Measurements from ENCODE around the gene CTNNBIP1.
"Not testable (repeated sequence)": the region's sequence is repeated elsewhere in the genome, so short reads cannot be mapped to it uniquely, and the experiment has no call there.

The CTNNBIP1 gene
- long read RNA-seq, donor 1, transcript CTNNBIP1-204 (5 exons, 1,206 nt) = major isoform, 31 of 37 reads
- long read RNA-seq, donor 1, partial matches to known transcripts = 5 of 37 reads
- long read RNA-seq, donor 1, other reads (novel, unspliced or antisense) = 0 of 37 reads
- long read RNA-seq, donor 2, transcript CTNNBIP1-204 (5 exons, 1,206 nt) = major isoform, 16 of 23 reads
- long read RNA-seq, donor 2, partial matches to known transcripts = 5 of 23 reads
- long read RNA-seq, donor 2, other reads (novel, unspliced or antisense) = 0 of 23 reads
- long read RNA-seq, donor 3, transcript CTNNBIP1-204 (5 exons, 1,206 nt) = major isoform, 13 of 16 reads
- long read RNA-seq, donor 3, partial matches to known transcripts = 0 of 16 reads
- long read RNA-seq, donor 3, other reads (novel, unspliced or antisense) = 0 of 16 reads
- long read RNA-seq, donor 4, transcript CTNNBIP1-204 (5 exons, 1,206 nt) = major isoform, 15 of 16 reads
- long read RNA-seq, donor 4, partial matches to known transcripts = 0 of 16 reads
- long read RNA-seq, donor 4, other reads (novel, unspliced or antisense) = 0 of 16 reads
- long read RNA-seq, donor 5, transcript CTNNBIP1-204 (5 exons, 1,206 nt) = major isoform, 17 of 19 reads
- long read RNA-seq, donor 5, partial matches to known transcripts = 0 of 19 reads
- long read RNA-seq, donor 5, other reads (novel, unspliced or antisense) = 0 of 19 reads
- long read RNA-seq, donor 6, transcript CTNNBIP1-204 (5 exons, 1,206 nt) = major isoform, 26 of 50 reads
- long read RNA-seq, donor 6, partial matches to known transcripts = 23 of 50 reads
- long read RNA-seq, donor 6, other reads (novel, unspliced or antisense) = 0 of 50 reads
- long read RNA-seq, donor 7, transcript CTNNBIP1-204 (5 exons, 1,206 nt) = major isoform, 52 of 69 reads
- long read RNA-seq, donor 7, partial matches to known transcripts = 14 of 69 reads
- long read RNA-seq, donor 7, other reads (novel, unspliced or antisense) = 0 of 69 reads
- long read RNA-seq, donor 8, transcript CTNNBIP1-204 (5 exons, 1,206 nt) = major isoform, 28 of 28 reads
- long read RNA-seq, donor 8, partial matches to known transcripts = 0 of 28 reads
- long read RNA-seq, donor 8, other reads (novel, unspliced or antisense) = 0 of 28 reads

GRCh38 chr1:9910076-9910422, at the start of gene CTNNBIP1:
Gene CTNNBIP1, minus strand, starts transcription at chr1:9910269. Its CDS starts 38,205 bp downstream, at chr1:9872064.
- DNase-seq = no peak

- no peak for DNase-seq
These were observed 47.7 kb upstream of the CTNNBIP1 start for GRCh38 chr1:9957726-9958125.

GRCh38 chr1:9946315-9946714, 36.2 kb upstream of the CTNNBIP1 start:
- no peak for DNase-seq

- DNase-seq = peak; percentile 96
These were observed 33.1 kb upstream of the CTNNBIP1 start, which contains the start of the genes LZIC and NMNAT1 for GRCh38 chr1:9942939-9943788. Gene LZIC, minus strand, starts transcription at chr1:9943391. Its CDS starts 6,772 bp downstream, at chr1:9936619. Gene NMNAT1, plus strand, starts transcription at chr1:9943475. Its CDS starts 28,599 bp downstream, at chr1:9972074.

- DNase-seq = no peak
These were observed 32.4 kb upstream of the CTNNBIP1 start for GRCh38 chr1:9942399-9942938.

GRCh38 chr1:9929431-9930385, 19.6 kb upstream of the CTNNBIP1 start:
- no peak for DNase-seq

- DNase-seq = no peak
These were observed 17.2 kb upstream of the CTNNBIP1 start for GRCh38 chr1:9927259-9927658.

- no peak for DNase-seq
These were observed 12.3 kb upstream of the CTNNBIP1 start for GRCh38 chr1:9922342-9922741.

- DNase-seq = no peak
These were observed 10.5 kb upstream of the CTNNBIP1 start for GRCh38 chr1:9920606-9921005.

GRCh38 chr1:9917901-9918300, 7.8 kb upstream of the CTNNBIP1 start:
- DNase-seq = no peak

- DNase-seq = not testable (repeated sequence)
These were observed 7.4 kb upstream of the CTNNBIP1 start for GRCh38 chr1:9917495-9917894.

- no peak for DNase-seq
These were observed 6.4 kb upstream of the CTNNBIP1 start for GRCh38 chr1:9916452-9916851.

GRCh38 chr1:9914610-9914937, 4.5 kb upstream of the CTNNBIP1 start:
- no peak for DNase-seq

GRCh38 chr1:9912264-9912936, 2.3 kb upstream of the CTNNBIP1 start:
- DNase-seq = no peak

GRCh38 chr1:9910423-9911178, 532 bp upstream of the CTNNBIP1 start:
- DNase-seq = peak; percentile 91

GRCh38 chr1:9909234-9910046, 629 bp downstream of the CTNNBIP1 start:
- DNase-seq = peak; percentile 61

- no peak for DNase-seq
These were observed 1.2 kb downstream of the CTNNBIP1 start for GRCh38 chr1:9908871-9909233.

GRCh38 chr1:9907441-9907840, 2.6 kb downstream of the CTNNBIP1 start:
- no peak for DNase-seq

Measured in right kidney (tissue), 9 donors.